DND-41 (cell line): Measurements from ENCODE around the gene SLC4A2.
A peak's percentile ranks its signal among the peaks of the same experiment; 100 is the strongest.

Source experiments
- ATAC-seq: fragments of 200-7000 bp; cut with Tn5 transposase; 3 replicates; pipeline ENCODE4 v1.9.1; 2021; ENCODE audit warnings: low read depth; ENCODE audit not compliant: insufficient read depth
- DNase-seq: peaks from one replicate; pipeline ENCODE4 v3.0.0-alpha.2; 2020
- H2AFZ ChIP-seq: 2 replicates; pipeline ENCODE4 v1.6.0; 2012; ENCODE audit warnings: low read depth, low read length
- H3K27ac ChIP-seq: 2 replicates; pipeline ENCODE4 v1.5.1; 2012; ENCODE audit warnings: low read length, inconsistent platforms
- H3K27me3 ChIP-seq: fragments of 200-600 bp; sonication (generic); 2 replicates; pipeline ENCODE4 v1.6.0; 2012; ENCODE audit warnings: low read length, mild to moderate bottlenecking, inconsistent platforms; ENCODE audit not compliant: insufficient read depth, poor library complexity
- H3K36me3 ChIP-seq: 2 replicates; pipeline ENCODE4 v1.5.1; 2012; ENCODE audit warnings: low read length, inconsistent platforms; ENCODE audit not compliant: insufficient read depth
- H3K4me1 ChIP-seq: 2 replicates; pipeline ENCODE4 v1.5.1; 2012; ENCODE audit warnings: mild to moderate bottlenecking, low read length; ENCODE audit not compliant: insufficient read depth
- H3K4me2 ChIP-seq: 2 replicates; pipeline ENCODE4 v1.6.0; 2012; ENCODE audit warnings: mild to moderate bottlenecking, moderate library complexity, low read length, inconsistent platforms; ENCODE audit not compliant: insufficient read depth
- H3K4me3 ChIP-seq, 2 experiments: fragments of 200-600 bp in 1 of 2; shearing (Covaris generic) in 1 of 2; 2 replicates each; pipeline ENCODE4 v1.5.1; 2012 to 2016; ENCODE audit warnings: inconsistent platforms in 2 of 2, low read length in 2 of 2, mild to moderate bottlenecking in 2 of 2, low read depth in 1 of 2, moderate library complexity in 1 of 2
- H3K79me2 ChIP-seq: 2 replicates; pipeline ENCODE4 v1.6.0; 2012; ENCODE audit warnings: low read length, inconsistent platforms; ENCODE audit not compliant: insufficient read depth
- H3K9ac ChIP-seq: 2 replicates; pipeline ENCODE4 v1.6.0; 2012; ENCODE audit warnings: low read depth, mild to moderate bottlenecking, inconsistent platforms, low read length, moderate library complexity
- H3K9me3 ChIP-seq: 2 replicates; pipeline ENCODE4 v1.5.1; 2012; ENCODE audit warnings: low read length, moderate library complexity, mild to moderate bottlenecking, inconsistent platforms; ENCODE audit not compliant: insufficient read depth, severe bottlenecking
- H4K20me1 ChIP-seq: 2 replicates; pipeline ENCODE4 v1.6.0; 2012; ENCODE audit warnings: low read length; ENCODE audit not compliant: insufficient read depth
- CTCF ChIP-seq: IDR thresholded peaks from 2 replicates; pipeline ENCODE4 v1.5.1; 2012; ENCODE audit warnings: borderline replicate concordance, low read length, moderate library complexity, mild to moderate bottlenecking; ENCODE audit not compliant: poor library complexity, severe bottlenecking; ENCODE audit errors: extremely low read depth
- EZH2 ChIP-seq: IDR thresholded peaks from 3 replicates; pipeline ENCODE4 v1.6.1; 2012; ENCODE audit warnings: borderline replicate concordance, low read depth, mild to moderate bottlenecking, moderate library complexity, low read length, inconsistent platforms; ENCODE audit not compliant: severe bottlenecking

SLC4A2 gene

DNA sequence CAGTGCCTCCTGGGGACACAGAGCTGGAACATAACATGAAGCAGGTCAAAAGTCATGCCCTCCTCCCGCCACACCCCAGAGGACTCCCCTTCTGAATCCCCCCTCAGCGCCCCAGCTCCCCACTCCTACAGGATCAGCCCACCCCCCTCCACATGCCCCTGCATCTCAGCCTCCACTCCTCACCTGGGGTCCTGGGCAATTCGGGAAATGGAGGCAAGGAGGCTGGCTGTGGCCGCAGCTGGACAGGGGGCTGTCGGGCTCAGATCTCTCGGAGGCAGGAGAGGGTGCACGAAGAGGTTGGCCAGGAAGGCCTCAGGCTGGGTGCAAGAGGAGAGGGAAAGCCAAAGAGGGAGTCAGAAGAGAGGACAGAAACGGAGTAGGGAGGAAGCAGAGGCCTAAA lies 42.9 kb upstream of the SLC4A2 start:
- H3K27me3 ChIP-seq, result peaks cover 3% of the 10 kb centered on the region
- DNase-seq (no peak), ATAC-seq (no peak)
- no peak overlapping the region for H3K27ac ChIP-seq
- H4K20me1 ChIP-seq, result no peaks in the 10 kb centered on the region
- H3K9ac ChIP-seq, result no peak overlapping the region
- H3K4me1 ChIP-seq, result peaks cover 17% of the 10 kb centered on the region
- H3K9me3 ChIP-seq, result no peaks in the 10 kb centered on the region
- H3K4me2 ChIP-seq, result no peak overlapping the region
- no peak overlapping the region for H3K4me3 ChIP-seq
- no peak overlapping the region for H2AFZ ChIP-seq
- no peaks in the 10 kb centered on the region for H3K36me3 ChIP-seq
- H3K79me2 ChIP-seq, result no peaks in the 10 kb centered on the region
- TF ChIP-seq EZH2, result no peak
- no peak for TF ChIP-seq CTCF

- DNase-seq (peak; percentile 37), ATAC-seq (no peak)
- H3K4me1 ChIP-seq, result peaks cover 17% of the 10 kb centered on the region
- H3K9ac ChIP-seq, result no peak overlapping the region
- TF ChIP-seq CTCF (no peak), EZH2 (no peak)
- H4K20me1 ChIP-seq, result no peaks in the 10 kb centered on the region
- no peaks in the 10 kb centered on the region for H3K79me2 ChIP-seq
- no peaks in the 10 kb centered on the region for H3K9me3 ChIP-seq
- 0 out of 4 replicates have a peak overlapping the region, but pooled peaks of 1 of the 2 experiments have one; percentile 57 for H3K4me3 ChIP-seq
- peak overlapping the region; percentile 86 for H3K4me2 ChIP-seq
- H3K27ac ChIP-seq, result no peak overlapping the region
- no peaks in the 10 kb centered on the region for H3K36me3 ChIP-seq
- H2AFZ ChIP-seq, result no peak overlapping the region
- peaks cover 3% of the 10 kb centered on the region for H3K27me3 ChIP-seq
Observed at GRCh38 chr7:151016942-151017341, 42.4 kb upstream of the SLC4A2 start.

GRCh38 chr7:151017370-151017952 lies 41.9 kb upstream of the SLC4A2 start:
- TF ChIP-seq CTCF, result no peak
- no peak for TF ChIP-seq EZH2
- H3K9ac ChIP-seq, result peak overlapping the region; percentile 53
- peak overlapping the region; percentile 77 for H2AFZ ChIP-seq
- H3K4me3 ChIP-seq, result peak overlapping the region in 1 of 2 experiments; percentile 57; a peak in 2 of 4 replicates
- H3K27me3 ChIP-seq, result peaks cover 3% of the 10 kb centered on the region
- H3K4me1 ChIP-seq, result peaks cover 17% of the 10 kb centered on the region
- no peaks in the 10 kb centered on the region for H3K36me3 ChIP-seq
- no peaks in the 10 kb centered on the region for H4K20me1 ChIP-seq
- ATAC-seq, result no peak; the same call in 2 of the 3 replicates
- H3K9me3 ChIP-seq, result no peaks in the 10 kb centered on the region
- no peaks in the 10 kb centered on the region for H3K79me2 ChIP-seq
- H3K4me2 ChIP-seq, result peak overlapping the region; percentile 86
- peak overlapping the region; percentile 53; the same call in 1 of the 2 replicates for H3K27ac ChIP-seq
- DNase-seq, result no peak
